CD4-positive, alpha-beta T cell treated with Interleukin-4 for 4 hours (primary cell): ENCODE measurements around the gene TMEM204.

ENCODE experiments used
- DNase-seq: peaks from one replicate; pipeline ENCODE4 v3.0.0-alpha.2; 2020

TMEM204 gene

GRCh38 chr16:1499756-1500464 is 33.6 kb upstream of the TMEM204 start:
- DNase-seq: no peak

DNA sequence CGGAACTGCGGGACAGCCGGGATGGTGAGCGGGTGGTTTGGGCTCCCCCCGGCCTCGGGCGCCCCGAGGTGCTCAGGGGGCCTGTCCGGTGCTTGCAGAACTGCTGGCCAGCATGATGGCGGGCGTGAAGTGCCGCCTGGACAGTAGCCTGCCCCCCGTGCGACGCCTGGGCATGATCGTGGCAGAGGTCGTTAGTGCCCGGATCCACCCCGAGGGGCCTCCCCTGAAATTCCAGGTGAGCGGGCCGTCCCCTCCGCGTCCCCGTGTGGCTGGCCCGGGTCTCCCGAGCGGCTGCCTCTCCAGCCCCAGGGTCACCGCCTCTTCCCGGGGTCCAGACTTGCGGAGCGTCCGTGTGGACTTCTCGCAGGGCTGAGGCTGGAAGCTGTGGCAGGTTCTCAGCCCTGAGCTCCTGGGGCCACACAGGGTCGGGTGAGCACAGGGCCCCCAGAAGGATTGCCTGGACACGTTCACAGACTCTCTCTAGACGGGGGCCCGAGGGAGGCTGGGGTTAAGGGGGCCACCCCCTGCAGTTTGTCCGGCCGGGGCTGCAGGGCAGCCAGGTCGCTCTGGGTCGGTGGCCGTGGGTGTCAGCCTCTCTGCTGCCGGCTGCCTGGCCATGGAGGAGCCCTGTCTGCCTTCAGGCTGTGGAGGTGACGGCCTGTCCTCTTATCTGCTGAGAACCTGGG is 32.9 kb upstream of the TMEM204 start:
- DNase-seq: no peak

- DNase-seq: no peak
Measured at GRCh38 chr16:1501630-1502029, 31.8 kb upstream of the TMEM204 start.

- no peak for DNase-seq
Measured at GRCh38 chr16:1502092-1503004, 31.1 kb upstream of the TMEM204 start.

DNA sequence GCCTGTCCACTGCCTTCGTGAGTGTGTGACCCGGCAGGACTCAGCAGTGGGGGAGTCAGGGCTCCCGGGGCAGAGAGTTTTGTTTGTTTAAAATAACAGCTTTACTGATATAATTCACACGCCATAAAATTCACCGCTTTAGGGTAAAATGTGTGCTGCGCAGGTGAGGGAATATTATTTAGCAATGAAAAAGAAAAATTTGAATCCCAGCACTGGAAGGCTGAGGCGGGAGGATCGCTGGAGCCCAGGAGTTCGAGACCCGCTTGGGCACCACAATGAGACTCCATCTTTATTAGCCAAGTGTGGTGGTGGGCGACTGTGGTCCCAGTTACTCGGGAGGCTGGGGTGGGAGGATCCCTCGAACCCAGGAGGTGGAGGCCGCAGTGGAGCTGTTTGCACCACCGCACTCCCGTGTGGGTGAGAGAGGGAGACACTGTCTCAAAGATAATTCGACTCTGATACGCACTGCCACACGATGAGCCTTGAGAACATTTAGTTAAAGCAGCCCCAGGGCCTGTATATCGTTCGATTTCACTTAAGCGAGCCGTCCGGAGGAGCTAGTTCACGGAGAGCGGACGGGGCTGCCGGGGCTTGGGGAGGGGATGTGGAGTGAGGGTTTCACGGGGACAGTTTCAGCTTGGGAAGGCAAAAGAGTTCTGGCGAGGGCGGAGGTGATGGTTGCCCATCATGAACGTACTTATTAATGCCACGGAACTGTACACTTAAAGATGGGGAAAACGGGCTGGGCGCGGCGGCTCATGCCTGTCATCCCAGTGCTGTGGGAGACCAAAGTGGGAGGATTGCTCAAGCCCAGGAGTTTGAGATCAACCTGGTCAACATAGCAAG is 30.1 kb upstream of the TMEM204 start:
- DNase-seq: no peak

DNA sequence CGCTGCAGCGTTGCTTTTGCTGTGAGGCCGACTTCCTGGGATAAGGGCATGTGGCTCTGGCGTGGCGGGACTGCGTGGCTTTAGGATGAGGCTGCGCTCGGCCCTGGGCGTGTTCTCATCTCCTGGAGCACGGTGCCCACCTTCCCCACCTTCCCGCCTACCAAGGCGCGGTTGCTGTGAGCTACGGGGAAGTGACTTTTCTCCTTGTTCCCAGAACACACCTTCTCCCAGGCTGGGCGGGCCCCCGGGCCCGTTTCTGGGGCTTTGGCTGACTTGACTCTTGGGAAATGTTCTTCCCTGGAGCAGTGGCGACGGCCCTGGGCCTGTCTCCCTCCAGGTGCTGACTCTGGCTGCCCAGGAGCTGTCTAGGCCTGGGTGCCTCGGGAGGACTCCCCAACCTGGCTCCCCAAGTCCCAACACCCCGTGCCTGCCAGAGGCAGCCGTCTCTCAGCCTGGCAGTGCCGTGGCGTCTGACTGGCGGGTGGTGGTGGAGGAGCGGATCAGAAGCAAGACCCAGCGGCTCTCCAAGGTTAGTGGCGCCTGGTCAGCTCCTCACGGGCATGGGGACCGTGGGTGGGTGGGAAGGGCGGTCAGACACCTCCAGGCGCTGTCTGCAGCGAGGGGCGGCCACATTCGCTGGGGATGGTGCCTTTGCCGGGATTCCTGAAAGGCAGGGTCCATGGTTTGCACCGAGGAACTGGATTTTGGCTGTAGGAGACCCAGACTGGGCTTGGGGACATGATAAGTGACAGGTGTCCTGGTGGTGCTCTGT is 28.2 kb upstream of the TMEM204 start:
- DNase-seq: no peak

DNA sequence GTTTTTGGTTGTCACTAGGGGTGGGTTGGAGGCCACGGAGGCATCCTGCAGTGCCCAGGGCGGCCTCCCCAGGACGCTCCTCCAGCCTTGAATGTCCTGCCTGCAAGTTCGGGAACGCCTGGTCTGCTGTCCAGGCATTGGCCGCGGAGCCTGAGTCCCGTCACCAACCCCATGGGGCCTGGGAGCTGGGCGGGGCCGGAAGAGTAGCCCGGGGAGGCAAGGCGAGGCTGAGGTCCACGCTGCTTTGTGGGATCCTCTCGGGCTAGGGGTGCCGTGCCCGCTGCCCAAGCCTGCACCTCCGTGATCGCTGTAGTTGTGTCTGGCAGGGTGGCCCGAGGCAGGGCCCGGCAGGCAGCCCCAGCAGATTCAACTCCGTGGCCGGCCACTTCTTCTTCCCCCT is 27.6 kb upstream of the TMEM204 start:
- DNase-seq: no peak

DNA sequence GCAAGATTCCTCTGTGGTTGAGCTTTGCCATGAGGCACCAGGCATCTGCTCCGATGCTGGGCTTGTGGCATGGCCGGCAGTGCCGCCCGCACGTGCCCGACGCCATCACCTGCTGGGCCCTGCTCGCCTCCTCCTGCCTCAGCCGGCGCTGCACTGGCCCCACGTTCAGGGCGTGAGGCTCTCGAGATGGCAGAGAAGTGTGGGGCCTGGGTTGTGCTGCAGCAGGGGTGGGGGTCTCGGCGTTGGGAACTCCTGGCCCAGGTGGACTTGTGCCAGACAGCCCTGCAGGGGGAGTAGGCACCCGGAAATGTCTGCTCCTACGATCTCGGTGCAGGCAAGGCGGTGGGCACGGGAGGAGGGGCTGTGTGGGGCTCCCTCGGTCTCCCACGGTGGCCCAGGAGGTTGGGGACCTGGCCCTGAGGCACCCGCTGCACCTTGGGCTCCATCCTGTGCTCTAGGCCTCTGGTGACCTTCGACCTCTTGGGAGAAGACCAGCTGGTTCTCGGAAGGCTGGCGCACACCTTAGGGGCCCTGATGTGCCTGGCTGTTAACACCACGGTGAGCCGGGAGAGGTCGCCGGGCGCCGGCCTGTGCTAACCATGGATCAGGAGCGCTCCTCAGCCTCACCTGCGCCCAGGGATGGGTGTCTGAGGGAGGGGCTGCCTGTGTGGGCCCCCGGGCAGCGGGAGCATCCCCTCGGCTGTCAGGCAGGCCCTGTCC is 26.8 kb upstream of the TMEM204 start:
- no peak for DNase-seq

- DNase-seq: no peak
Measured at GRCh38 chr16:1508494-1509187, 24.8 kb upstream of the TMEM204 start.

DNA sequence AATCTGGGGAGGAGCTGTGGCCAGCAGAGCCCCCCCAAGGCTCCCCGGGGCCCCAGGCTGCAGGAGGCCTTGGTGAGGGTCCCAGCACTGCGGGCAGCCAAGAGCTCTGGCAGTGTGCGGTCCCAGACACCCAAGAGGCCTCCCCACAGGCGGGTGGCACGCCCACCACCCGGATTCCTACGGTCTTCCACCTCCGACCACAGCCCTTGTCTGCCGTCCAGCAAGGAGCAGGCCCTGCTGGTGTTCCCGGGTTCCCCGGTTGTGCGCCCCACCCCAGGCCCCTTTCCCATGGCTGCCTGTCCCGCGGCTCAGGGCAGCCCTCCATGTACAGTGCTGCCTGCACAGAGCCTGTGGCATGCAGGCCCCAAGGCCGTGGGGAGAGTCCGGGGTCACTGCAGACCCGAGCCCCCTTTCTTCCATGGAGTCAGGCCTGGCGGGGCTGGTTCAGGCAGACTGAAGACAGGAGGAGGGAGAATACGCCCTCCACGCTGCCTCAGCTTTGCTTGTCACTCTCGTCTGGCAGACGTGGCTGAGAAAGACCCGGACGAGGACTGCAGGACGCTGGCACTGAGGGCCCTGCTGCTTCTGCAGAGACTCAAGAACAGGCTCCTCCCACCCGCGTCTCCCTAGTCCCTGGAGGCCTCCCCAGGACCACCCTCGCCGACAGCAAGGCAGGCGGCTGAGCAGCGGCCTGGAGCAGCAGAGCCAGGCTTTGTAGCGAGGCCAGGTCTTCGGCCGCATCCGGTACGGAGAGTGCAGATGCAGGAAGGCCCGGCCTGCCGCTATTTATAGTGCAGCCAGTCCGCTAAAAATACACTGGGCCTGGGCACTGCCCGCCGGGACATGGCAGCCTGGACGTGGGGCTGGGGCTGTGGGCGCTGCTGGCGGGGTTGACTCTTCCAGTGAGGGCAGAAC is 23.9 kb upstream of the TMEM204 start:
- DNase-seq: no peak

DNA sequence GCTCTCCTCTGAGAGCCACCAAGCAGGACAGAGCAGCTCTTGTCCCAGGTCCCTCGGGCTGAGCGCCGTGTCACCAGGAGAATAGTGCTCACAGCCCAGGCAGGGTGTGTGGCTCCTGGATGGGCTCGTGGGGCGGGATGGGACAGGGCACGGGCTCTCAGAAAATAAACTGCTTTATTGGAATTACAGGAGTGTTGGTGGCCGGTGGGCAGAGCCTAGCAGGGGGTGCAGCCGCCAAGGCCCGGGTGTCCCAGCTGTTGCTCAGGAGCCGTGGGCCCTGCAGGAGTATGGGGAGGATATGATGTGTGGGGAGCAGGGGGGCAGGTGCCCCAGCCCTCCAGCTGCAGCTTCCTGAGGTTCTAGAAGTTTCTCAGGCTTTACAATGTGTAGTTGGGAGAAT is 23.2 kb upstream of the TMEM204 start:
- DNase-seq: no peak

GRCh38 chr16:1510941-1511351 is 22.5 kb upstream of the TMEM204 start:
- no peak for DNase-seq

- DNase-seq: no peak
Measured at GRCh38 chr16:1511662-1512569, 21.6 kb upstream of the TMEM204 start.

- no peak for DNase-seq
Measured at GRCh38 chr16:1512774-1513173, 20.7 kb upstream of the TMEM204 start.

GRCh38 chr16:1514507-1514906 is 19.0 kb upstream of the TMEM204 start:
- no peak for DNase-seq

- DNase-seq: no peak
Measured at GRCh38 chr16:1518626-1519135, 14.8 kb upstream of the TMEM204 start.

DNA sequence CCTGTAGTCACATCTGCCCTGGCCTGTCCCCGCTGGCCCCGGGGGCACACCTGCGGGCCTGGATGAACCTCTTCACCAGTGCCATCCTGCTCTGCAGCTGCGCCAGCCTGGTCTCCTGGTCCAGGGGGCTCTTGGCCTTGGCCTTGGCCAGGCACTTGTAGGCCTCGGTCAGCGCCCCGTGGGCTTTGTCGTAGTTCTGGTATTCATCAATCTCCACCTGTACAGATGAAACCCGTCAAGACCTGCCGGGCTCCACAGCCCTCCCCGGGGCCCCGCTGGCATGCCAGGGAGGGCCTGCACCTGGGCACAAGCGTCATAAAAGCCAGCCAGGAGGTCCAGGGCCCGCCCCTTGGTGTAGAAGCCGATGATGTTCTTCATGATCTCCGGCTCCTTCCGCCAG is 13.6 kb upstream of the TMEM204 start:
- no peak for DNase-seq

DNA sequence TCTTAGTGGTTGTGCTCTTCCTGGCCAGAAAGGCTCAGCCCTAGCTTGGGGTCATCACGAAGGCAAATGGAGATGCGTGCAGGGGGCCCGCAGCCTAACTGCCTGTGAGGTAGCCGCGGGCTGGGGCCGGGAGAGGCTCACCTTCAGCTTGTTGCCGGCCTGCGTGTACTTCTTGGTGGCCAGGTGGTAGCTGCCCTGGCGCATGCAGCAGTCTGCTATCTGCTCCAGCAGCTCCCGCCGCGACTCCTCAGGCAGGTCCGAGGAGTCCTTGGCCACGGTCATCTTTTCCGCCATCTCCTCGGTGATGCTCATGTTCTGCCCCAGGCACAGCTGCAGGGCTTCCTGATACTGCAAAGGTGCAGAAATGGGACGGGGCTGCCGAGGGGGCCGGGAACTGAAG is 13.0 kb upstream of the TMEM204 start:
- DNase-seq: no peak
